ENCODE data around the gene SCG5. TPM values are rescaled to one million over a fixed set of nuclear protein-coding genes. Genes with fewer than 3 reads are reported as not detected.

The SCG5 gene
- total RNA-seq, 1 donor from 2014 or later, result 53.7 TPM

DNA sequence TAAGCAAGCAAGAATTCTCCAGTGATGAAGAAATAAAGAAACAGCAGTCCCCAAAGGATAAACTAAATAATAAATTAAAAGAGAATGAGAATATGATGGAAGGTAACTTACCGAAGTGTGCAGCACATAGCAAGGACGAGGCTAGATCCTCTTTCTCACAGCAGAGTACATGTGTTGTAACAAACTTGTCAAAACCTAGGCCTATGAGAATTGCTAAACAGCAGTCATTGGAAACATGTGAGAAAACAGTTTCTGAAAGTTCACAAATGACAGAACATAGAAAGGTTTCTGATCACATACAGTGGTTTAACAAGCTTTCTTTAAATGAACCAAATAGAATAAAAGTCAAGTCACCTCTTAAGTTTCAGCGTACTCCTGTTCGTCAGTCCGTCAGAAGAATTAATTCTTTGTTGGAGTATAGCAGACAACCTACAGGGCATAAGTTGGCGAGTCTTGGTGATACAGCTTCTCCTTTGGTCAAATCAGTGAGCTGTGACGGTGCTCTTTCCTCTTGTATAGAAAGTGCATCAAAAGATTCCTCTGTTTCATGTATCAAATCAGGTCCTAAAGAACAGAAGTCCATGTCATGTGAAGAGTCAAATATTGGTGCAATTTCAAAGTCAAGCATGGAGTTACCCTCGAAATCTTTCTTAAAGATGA lies 4.5 kb upstream of the SCG5 start:
- Mint-ChIP-seq H3K9me3 (no peaks in the 10 kb centered on the region), H3K4me3 (no peak overlapping the region), H3K4me1 (peaks cover 10% of the 10 kb centered on the region), H3K27ac (no peak overlapping the region), H3K36me3 (peaks cover 16% of the 10 kb centered on the region), H3K27me3 (ENCODE audit: low read depth) (no peaks in the 10 kb centered on the region)
- DNase-seq (ENCODE audit: low spot score in 2 of 2, unreplicated experiment in 2 of 2), result no peak
- TF ChIP-seq, protein P1, sequence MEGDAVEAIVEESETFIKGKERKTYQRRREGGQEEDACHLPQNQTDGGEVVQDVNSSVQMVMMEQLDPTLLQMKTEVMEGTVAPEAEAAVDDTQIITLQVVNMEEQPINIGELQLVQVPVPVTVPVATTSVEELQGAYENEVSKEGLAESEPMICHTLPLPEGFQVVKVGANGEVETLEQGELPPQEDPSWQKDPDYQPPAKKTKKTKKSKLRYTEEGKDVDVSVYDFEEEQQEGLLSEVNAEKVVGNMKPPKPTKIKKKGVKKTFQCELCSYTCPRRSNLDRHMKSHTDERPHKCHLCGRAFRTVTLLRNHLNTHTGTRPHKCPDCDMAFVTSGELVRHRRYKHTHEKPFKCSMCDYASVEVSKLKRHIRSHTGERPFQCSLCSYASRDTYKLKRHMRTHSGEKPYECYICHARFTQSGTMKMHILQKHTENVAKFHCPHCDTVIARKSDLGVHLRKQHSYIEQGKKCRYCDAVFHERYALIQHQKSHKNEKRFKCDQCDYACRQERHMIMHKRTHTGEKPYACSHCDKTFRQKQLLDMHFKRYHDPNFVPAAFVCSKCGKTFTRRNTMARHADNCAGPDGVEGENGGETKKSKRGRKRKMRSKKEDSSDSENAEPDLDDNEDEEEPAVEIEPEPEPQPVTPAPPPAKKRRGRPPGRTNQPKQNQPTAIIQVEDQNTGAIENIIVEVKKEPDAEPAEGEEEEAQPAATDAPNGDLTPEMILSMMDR (IDR thresholded peaks at IDR 0.05; ENCODE audit: unreplicated experiment), result no peak

DNA sequence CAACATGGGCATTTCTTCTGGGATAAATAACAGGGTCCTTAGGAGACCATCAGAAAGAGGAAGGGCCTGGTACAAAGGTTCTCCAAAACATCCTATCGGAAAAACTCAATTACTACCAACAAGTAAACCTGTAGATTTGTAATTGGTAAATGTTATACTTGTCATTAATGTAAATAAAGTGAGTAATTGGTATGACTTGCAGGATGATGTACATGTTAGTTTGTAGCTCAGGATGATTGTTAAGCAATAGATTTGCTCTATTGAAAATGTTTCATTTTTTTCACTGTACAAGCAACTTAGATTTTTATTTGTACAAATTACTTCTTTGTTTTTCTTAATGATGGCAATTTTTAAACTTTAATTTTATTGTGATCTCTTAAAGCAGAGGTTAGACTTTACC lies 3.8 kb upstream of the SCG5 start:
- H3K4me3 Mint-ChIP-seq, result no peak overlapping the region
- H3K27ac Mint-ChIP-seq, result no peak overlapping the region
- H3K9me3 Mint-ChIP-seq, result no peaks in the 10 kb centered on the region
- no peaks in the 10 kb centered on the region for H3K27me3 Mint-ChIP-seq (ENCODE audit: low read depth)
- peaks cover 13% of the 10 kb centered on the region for H3K4me1 Mint-ChIP-seq
- TF ChIP-seq, protein P1 (IDR thresholded peaks at IDR 0.05; ENCODE audit: unreplicated experiment), result no peak
- no peak for DNase-seq (ENCODE audit: low spot score in 2 of 2, unreplicated experiment in 2 of 2)
- peaks cover 16% of the 10 kb centered on the region for H3K36me3 Mint-ChIP-seq

DNA sequence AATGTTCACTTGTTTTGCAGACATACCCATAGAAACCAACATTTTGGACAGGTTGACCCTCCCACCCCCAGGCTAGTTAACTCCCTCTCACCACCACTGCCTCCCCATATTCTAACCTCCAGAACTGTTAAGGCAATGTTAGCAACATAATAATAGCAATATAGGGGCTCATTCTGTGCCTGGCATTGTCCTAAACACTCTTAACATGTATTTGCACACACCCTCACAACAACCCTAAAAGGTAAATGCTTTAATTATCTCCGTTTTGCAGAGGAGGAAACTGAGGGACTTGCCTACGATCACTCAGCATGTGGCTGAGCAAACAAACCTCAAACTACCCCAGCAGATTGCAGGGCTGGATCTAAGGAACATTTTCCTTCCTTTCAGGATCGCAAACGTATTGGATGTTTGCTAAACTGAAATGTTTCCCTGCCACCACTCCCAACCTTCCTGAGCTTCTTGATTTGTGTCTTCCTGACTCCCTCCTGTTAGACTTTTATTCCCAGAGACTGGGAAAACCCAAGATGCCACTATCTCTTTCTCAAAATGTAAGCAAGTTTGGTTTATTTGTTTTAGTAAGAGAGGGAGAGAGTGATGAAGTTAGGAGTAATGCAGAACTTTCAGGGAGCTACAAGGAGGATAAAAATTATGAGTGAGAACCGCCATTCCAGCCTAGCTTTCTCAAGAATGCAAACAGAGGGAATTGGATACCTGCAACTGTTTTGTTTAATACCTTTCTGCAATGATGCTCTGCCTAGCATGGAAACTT lies 1.3 kb downstream of the SCG5 start:
- Mint-ChIP-seq H3K27ac (peak overlapping the region; percentile 11), H3K4me3 (peak overlapping the region; percentile 27), H3K9me3 (no peaks in the 10 kb centered on the region), H3K4me1 (peaks cover 46% of the 10 kb centered on the region), H3K27me3 (ENCODE audit: low read depth) (no peaks in the 10 kb centered on the region), H3K36me3 (no peaks in the 10 kb centered on the region)
- TF ChIP-seq, protein P1 (IDR thresholded peaks at IDR 0.05; ENCODE audit: unreplicated experiment), result no peak
- no peak for DNase-seq (ENCODE audit: low spot score in 2 of 2, unreplicated experiment in 2 of 2)

DNA sequence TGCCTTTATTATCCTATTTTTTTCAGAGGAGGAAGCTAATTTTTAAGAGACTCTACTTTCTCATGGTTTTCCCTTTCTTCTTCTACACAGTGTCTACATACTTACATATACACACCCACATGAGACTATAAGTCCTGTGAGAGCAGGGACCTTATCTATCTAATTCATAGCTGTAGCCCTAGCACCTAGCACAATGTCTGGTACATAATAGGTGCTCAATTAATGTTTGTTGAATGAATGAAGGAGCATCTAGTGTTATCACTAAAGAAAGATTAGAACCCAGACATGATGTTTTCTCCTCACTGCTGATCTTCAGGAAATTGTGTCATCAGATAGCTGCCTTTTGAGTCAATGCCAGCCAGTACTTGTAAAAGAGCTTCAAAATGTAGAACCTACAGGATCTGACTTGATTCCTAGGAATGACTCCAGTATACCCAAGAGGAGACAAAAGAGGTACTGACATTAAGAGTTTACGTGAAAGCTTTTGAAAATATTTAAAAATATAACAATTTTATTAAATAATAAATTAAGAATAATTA lies 2.5 kb downstream of the SCG5 start:
- Mint-ChIP-seq H3K9me3 (no peaks in the 10 kb centered on the region), H3K4me1 (peaks cover 46% of the 10 kb centered on the region), H3K27me3 (ENCODE audit: low read depth) (no peaks in the 10 kb centered on the region), H3K36me3 (no peaks in the 10 kb centered on the region), H3K27ac (no peak overlapping the region), H3K4me3 (no peak overlapping the region)
- DNase-seq (ENCODE audit: low spot score in 2 of 2, unreplicated experiment in 2 of 2), result no peak
- TF ChIP-seq, protein P1 (IDR thresholded peaks at IDR 0.05; ENCODE audit: unreplicated experiment), result no peak

DNA sequence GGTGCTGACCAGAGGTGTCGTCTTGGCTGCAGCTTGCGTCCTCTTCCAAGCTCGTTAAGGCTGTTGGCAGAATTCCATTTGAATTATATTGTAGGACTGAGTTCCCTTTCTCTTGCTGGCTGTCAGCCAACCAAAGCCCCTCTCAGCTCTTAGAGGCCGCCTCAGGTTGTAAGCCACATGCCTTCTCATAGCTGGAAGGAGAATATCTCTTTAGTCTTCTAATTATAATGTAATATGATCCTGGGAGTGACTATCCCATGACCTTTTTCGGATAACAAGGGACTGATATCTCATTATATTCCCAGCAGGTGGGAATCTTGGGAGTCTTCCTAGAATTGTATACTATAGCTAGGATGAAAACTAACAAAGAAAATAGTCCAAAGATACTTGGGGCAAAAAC lies 4.8 kb downstream of the SCG5 start:
- DNase-seq (ENCODE audit: low spot score in 2 of 2, unreplicated experiment in 2 of 2), result peak; percentile 31 to 58
- Mint-ChIP-seq H3K27me3 (ENCODE audit: low read depth) (no peaks in the 10 kb centered on the region), H3K4me1 (peaks cover 44% of the 10 kb centered on the region), H3K4me3 (peak overlapping the region; percentile 10), H3K9me3 (no peaks in the 10 kb centered on the region), H3K27ac (peak overlapping the region; percentile 80), H3K36me3 (no peaks in the 10 kb centered on the region)
- TF ChIP-seq, protein P1 (IDR thresholded peaks at IDR 0.05; ENCODE audit: unreplicated experiment), result no peak

Data from mesothelial cell of epicardium (in vitro differentiated cells).